ENCODE results near the gene TENT5A.

TENT5A gene

GRCh38 chr6:81722506-81723223, 29.8 kb downstream of the TENT5A start:
- DNase-seq (ENCODE audit: low read depth), result peak; percentile 8
- H3K4me3 ChIP-seq (ENCODE audit: low read length), result no peak overlapping the region
- TF ChIP-seq CTCF (IDR thresholded peaks at IDR 0.05; ENCODE audit: insufficient read depth, low read depth, low read length, missing control alignments), result no peak

- no peak for DNase-seq (ENCODE audit: low read depth)
- no peak overlapping the region for H3K4me3 ChIP-seq (ENCODE audit: low read length)
- no peak for TF ChIP-seq CTCF (IDR thresholded peaks at IDR 0.05; ENCODE audit: insufficient read depth, low read depth, low read length, missing control alignments)
Observed at GRCh38 chr6:81720427-81720826, 32.1 kb downstream of the TENT5A start.

GRCh38 chr6:81718126-81718525, 34.4 kb downstream of the TENT5A start:
- no peak for TF ChIP-seq CTCF (IDR thresholded peaks at IDR 0.05; ENCODE audit: insufficient read depth, low read depth, low read length, missing control alignments)
- H3K4me3 ChIP-seq (ENCODE audit: low read length), result no peak overlapping the region
- DNase-seq (ENCODE audit: low read depth), result no peak

- DNase-seq (ENCODE audit: low read depth), result no peak
- TF ChIP-seq CTCF (IDR thresholded peaks at IDR 0.05; ENCODE audit: insufficient read depth, low read depth, low read length, missing control alignments), result no peak
- no peak overlapping the region for H3K4me3 ChIP-seq (ENCODE audit: low read length)
Observed at GRCh38 chr6:81714684-81715083, 37.8 kb downstream of the TENT5A start.

- TF ChIP-seq CTCF (IDR thresholded peaks at IDR 0.05; ENCODE audit: insufficient read depth, low read depth, low read length, missing control alignments), result no peak
- DNase-seq (ENCODE audit: low read depth), result no peak
- no peak overlapping the region for H3K4me3 ChIP-seq (ENCODE audit: low read length)
Observed at GRCh38 chr6:81713205-81713604, 39.3 kb downstream of the TENT5A start.

GRCh38 chr6:81708113-81708699, 44.3 kb downstream of the TENT5A start:
- DNase-seq (ENCODE audit: low read depth), result no peak
- H3K4me3 ChIP-seq (ENCODE audit: low read length), result no peak overlapping the region
- no peak for TF ChIP-seq CTCF (IDR thresholded peaks at IDR 0.05; ENCODE audit: insufficient read depth, low read depth, low read length, missing control alignments)

GRCh38 chr6:81704700-81705099, 47.8 kb downstream of the TENT5A start:
- H3K4me3 ChIP-seq (ENCODE audit: low read length), result no peak overlapping the region
- no peak for TF ChIP-seq CTCF (IDR thresholded peaks at IDR 0.05; ENCODE audit: insufficient read depth, low read depth, low read length, missing control alignments)
- no peak for DNase-seq (ENCODE audit: low read depth)

Measured in epithelial cell of esophagus (primary cell).